NB4 (cell line): ENCODE data around the gene CHST11.

Experiments
- DNase-seq: peaks from one replicate; pipeline ENCODE4 v3.0.0; 2010; ENCODE audit warnings: low read depth
- H3K4me3 ChIP-seq: one replicate; pipeline ENCODE4 v1.5.1; 2011; ENCODE audit warnings: mild to moderate bottlenecking, low read depth, low read length, moderate library complexity
- CTCF ChIP-seq: IDR thresholded peaks from one replicate; pipeline ENCODE4 v1.5.1; 2012; ENCODE audit warnings: low read depth, low read length
- MYC ChIP-seq: IDR thresholded peaks from 2 replicates; pipeline ENCODE4 v1.6.1; 2011; ENCODE audit warnings: low read depth, low read length
- POLR2A ChIP-seq: IDR thresholded peaks from 2 replicates; pipeline ENCODE4 v1.6.1; 2011; ENCODE audit warnings: mild to moderate bottlenecking; ENCODE audit not compliant: insufficient read length; ENCODE audit errors: extremely low read depth
- TF ChIP-seq, protein P1 (sequence below): IDR thresholded peaks from 2 replicates; pipeline ENCODE4 v1.6.1; 2011; ENCODE audit warnings: low read depth, low read length

The CHST11 gene

DNA sequence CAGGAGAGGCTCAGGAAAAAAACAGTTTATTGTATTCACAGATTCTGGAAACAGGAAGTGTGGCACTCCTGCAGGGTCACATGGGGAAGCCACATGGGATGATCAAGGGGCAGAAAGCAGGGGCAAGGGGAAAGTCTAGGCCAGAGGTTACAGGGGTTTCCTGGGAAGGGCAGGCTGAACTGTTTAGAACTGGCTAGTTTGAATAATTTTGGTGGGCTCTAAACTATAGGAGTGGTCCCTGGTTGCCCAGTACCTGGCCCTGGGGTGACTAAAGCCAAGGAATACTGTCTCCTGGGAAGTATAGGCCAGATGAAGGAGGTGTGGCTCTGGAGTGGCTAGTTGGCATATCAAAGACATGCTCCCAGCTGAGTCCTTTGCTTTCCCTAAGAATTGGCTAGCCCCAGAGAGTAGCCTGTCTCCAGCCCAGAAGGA lies 332.1 kb downstream of the CHST11 start:
- no peak overlapping the region for H3K4me3 ChIP-seq
- DNase-seq: peak; percentile 52
- peak; percentile 26; the same call in 1 of the 2 replicates for TF ChIP-seq MYC
- TF ChIP-seq CTCF: no peak
- TF ChIP-seq, protein P1, sequence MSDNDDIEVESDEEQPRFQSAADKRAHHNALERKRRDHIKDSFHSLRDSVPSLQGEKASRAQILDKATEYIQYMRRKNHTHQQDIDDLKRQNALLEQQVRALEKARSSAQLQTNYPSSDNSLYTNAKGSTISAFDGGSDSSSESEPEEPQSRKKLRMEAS: peak; percentile 74
- no peak for TF ChIP-seq POLR2A

- TF ChIP-seq MYC (no peak), POLR2A (no peak), CTCF (peak; percentile 80)
- TF ChIP-seq, protein P1: no peak
- peak; percentile 37 for DNase-seq
- no peak overlapping the region for H3K4me3 ChIP-seq
Observed at GRCh38 chr12:104790296-104791125, 333.8 kb downstream of the CHST11 start.

GRCh38 chr12:104792570-104792969 lies 335.8 kb downstream of the CHST11 start:
- DNase-seq: no peak

DNA sequence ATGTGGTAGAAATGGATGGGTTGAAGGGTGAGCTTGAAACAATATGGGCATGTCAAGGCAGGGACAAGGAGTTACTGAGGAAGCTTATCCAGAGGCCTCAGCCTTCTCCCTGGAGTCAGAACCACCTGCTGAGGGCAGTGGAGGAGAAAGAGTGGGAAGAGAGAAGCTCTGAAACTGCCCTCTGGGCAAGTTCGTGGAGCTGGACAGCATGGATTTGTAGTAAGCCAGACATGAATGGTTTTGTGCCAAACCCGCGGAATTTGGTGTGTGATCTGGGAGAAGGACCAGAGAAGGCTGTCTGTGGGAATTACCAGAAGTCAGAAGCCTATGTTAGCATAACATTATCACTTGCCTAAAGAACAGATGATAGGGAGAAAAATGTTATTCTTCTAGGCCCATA lies 336.5 kb downstream of the CHST11 start:
- H3K4me3 ChIP-seq: no peak overlapping the region
- no peak for DNase-seq
- TF ChIP-seq MYC: no peak
- TF ChIP-seq, protein P1: no peak
- TF ChIP-seq POLR2A: no peak
- TF ChIP-seq CTCF: no peak

More at GRCh38 chr12:104792570-104792969, 335.8 kb downstream of the CHST11 start:
- H3K4me3 ChIP-seq: no peak overlapping the region
- TF ChIP-seq CTCF: no peak
- no peak for TF ChIP-seq MYC

DNA sequence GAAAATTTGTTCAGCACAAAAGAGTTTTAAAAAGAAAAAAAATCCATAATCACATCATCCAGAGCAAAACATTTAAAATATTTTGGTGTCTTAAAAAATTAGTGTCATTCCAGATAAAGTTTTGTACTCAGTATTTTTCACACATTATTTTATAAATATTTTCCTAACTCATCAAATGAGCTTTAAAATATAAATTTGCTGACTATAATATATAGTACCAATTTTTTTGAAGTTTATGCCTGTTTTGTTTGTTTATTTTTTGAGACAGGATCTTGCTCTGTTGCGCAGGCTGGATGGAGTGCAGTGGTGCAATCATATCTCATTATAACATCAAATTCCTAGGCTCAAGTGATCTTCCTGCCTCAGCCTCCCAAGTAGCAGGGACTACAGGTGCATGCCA lies 337.2 kb downstream of the CHST11 start:
- no peak for DNase-seq
- no peak overlapping the region for H3K4me3 ChIP-seq
- TF ChIP-seq POLR2A: no peak

DNA sequence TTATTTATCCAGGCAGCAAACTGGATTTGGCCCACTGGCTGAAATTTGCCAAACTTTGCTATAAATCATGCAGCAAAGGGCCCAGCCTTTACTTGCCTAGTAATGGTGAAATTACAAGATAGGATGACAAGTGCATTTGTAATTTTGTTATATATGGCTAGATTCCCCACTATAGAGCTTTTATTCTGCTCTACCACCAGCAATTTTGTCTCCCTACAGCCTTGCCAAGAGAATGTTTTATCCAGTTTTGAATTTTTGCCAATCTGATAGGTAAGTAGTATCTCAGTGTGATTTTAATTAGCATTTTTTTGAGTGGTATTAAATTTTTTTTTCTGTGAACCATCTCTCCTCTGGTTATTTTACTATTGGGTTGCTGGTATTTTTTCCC lies 339.7 kb downstream of the CHST11 start:
- no peak for DNase-seq
- no peak overlapping the region for H3K4me3 ChIP-seq
- TF ChIP-seq, protein P1: no peak
- TF ChIP-seq POLR2A: no peak
- TF ChIP-seq CTCF: no peak
- TF ChIP-seq MYC: no peak
